ENCODE results near the gene PTGES3.

GRCh38 chr12:56633468-56634241 is 54.4 kb downstream of the PTGES3 start:
- TF ChIP-seq NFYB (CRISPR knock-in tag; conservative IDR thresholded peaks at IDR 0.05; ENCODE audit: low read depth) (no peak), ELF4 (CRISPR knock-in tag; IDR thresholded peaks at IDR 0.05; ENCODE audit: low read depth) (no peak), CTCF (IDR thresholded peaks at IDR 0.05) (no peak)
